T47D (cell line): ENCODE data around the gene HSPA12B.

Experiments
- DNase-seq, 2 experiments: peaks; one replicate each; pipeline versions ENCODE4 v3.0.0 to v3.0.0-alpha.2; 2011 to 2012; ENCODE audit warnings: low read depth in 1 of 2, low spot score in 1 of 2
- JUND ChIP-seq: IDR thresholded peaks from 2 replicates; pipeline ENCODE4 v1.6.1; 2012; ENCODE audit warnings: low read depth
- in situ Hi-C: cut with HindIII; loops from 2 replicates; pipeline ENCODE4 v1.10.0; 2016; ENCODE audit warnings: low sequenced_read_pairs, low pct_unique_long_range_greater_than_20kb

HSPA12B gene

GRCh38 chr20:3707508-3707899 lies 25.0 kb upstream of the HSPA12B start:
- no peak for TF ChIP-seq JUND
- no peak for DNase-seq
- in situ Hi-C loops: no loop called here

GRCh38 chr20:3710011-3710466 lies 22.4 kb upstream of the HSPA12B start:
- no peak for TF ChIP-seq JUND
- in situ Hi-C loops: no loop called here
- no peak for DNase-seq

GRCh38 chr20:3710703-3711483 lies 21.6 kb upstream of the HSPA12B start:
- in situ Hi-C loops: no loop called here
- peak; percentile 56 to 79 for DNase-seq
- no peak for TF ChIP-seq JUND

- no peak for TF ChIP-seq JUND
- in situ Hi-C loops: no loop called here
- no peak for DNase-seq
Measured at GRCh38 chr20:3711484-3711941, 21.0 kb upstream of the HSPA12B start.

- TF ChIP-seq JUND: no peak
- in situ Hi-C loops: no loop called here
- no peak for DNase-seq
Measured at GRCh38 chr20:3712279-3712873, 20.1 kb upstream of the HSPA12B start, which contains the start of gene SIGLEC1. SIGLEC1 (minus strand) TSS chr20:3712600; CDS start chr20:3707128, 5,472 bp downstream.

GRCh38 chr20:3714092-3714491 lies 18.4 kb upstream of the HSPA12B start:
- no peak for DNase-seq
- in situ Hi-C loops: no loop called here

GRCh38 chr20:3716195-3716834 lies 16.2 kb upstream of the HSPA12B start:
- in situ Hi-C loops: no loop called here
- peak in 1 of 2 experiments; percentile 67 for DNase-seq
- TF ChIP-seq JUND: no peak

More at GRCh38 chr20:3714092-3714491, 18.4 kb upstream of the HSPA12B start:
- no peak for TF ChIP-seq JUND

- no peak for DNase-seq
- TF ChIP-seq JUND: no peak
- in situ Hi-C loops: no loop called here
Measured at GRCh38 chr20:3719046-3719445, 13.4 kb upstream of the HSPA12B start.

GRCh38 chr20:3720068-3720467 lies 12.4 kb upstream of the HSPA12B start:
- in situ Hi-C loops: no loop called here
- TF ChIP-seq JUND: no peak

GRCh38 chr20:3720626-3721025 lies 11.9 kb upstream of the HSPA12B start:
- in situ Hi-C loops: no loop called here
- DNase-seq: no peak
- TF ChIP-seq JUND: no peak

More at GRCh38 chr20:3720068-3720467, 12.4 kb upstream of the HSPA12B start:
- DNase-seq: no peak

GRCh38 chr20:3721912-3722311 lies 10.6 kb upstream of the HSPA12B start:
- in situ Hi-C loops: no loop called here
- DNase-seq: no peak
- TF ChIP-seq JUND: no peak

- no peak for TF ChIP-seq JUND
- in situ Hi-C loops: no loop called here
- DNase-seq: no peak
Measured at GRCh38 chr20:3723284-3723683, 9.2 kb upstream of the HSPA12B start.

GRCh38 chr20:3724356-3724755 lies 8.1 kb upstream of the HSPA12B start:
- in situ Hi-C loops: no loop called here
- TF ChIP-seq JUND: no peak

More at GRCh38 chr20:3724356-3724755, 8.1 kb upstream of the HSPA12B start:
- no peak for DNase-seq
